GM18867 (cell line): Measurements from ENCODE around the gene RASGRF1.

Experiments used
- ATAC-seq: cut with Tn5 transposase; IDR thresholded peaks from one replicate; pipeline ENCODE4 v1.9.1; 2021; ENCODE audit warnings: mild to moderate bottlenecking, moderate library complexity; ENCODE audit not compliant: unreplicated experiment

The RASGRF1 gene

DNA sequence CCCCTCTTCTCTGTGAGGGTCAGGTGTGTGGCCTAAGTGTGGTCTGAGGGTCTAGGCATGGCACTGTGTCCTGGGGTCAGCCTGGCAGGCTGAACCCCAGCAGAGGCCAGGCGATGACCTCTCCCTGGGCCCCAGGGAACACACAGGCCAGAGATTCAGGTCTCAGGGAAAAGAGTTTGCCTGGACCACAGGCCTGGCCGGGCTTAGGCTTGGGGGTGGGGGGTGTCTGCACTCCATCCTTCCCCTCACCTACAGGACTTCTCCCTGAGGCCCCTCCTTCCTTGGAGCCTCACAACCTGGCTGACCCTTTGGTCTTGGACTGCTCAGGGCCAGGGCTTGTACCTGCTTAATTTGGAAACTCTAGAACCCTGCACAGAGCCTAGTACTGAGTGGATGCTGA is 21.8 kb downstream of the RASGRF1 start:
- ATAC-seq: no peak

DNA sequence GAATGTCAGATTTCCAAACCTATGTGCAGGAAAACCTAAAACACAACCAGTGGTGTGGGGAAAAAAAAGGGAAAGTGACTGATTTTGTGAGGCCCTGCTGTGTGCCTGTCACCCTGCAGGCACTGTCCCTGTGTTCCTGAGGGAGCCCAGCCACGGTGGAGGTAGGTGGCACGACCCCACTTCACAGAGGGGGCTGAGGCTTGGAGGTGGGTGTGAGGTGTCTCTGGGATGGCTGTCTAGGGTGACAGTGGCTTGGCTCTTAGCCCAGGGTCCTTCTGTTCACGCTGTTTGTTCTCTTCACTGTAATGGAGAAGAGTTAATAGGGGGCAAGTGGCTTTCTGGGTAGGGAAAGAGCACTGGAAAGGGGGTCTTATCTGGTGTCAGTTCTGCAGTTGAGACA is 22.6 kb downstream of the RASGRF1 start:
- ATAC-seq: no peak

DNA sequence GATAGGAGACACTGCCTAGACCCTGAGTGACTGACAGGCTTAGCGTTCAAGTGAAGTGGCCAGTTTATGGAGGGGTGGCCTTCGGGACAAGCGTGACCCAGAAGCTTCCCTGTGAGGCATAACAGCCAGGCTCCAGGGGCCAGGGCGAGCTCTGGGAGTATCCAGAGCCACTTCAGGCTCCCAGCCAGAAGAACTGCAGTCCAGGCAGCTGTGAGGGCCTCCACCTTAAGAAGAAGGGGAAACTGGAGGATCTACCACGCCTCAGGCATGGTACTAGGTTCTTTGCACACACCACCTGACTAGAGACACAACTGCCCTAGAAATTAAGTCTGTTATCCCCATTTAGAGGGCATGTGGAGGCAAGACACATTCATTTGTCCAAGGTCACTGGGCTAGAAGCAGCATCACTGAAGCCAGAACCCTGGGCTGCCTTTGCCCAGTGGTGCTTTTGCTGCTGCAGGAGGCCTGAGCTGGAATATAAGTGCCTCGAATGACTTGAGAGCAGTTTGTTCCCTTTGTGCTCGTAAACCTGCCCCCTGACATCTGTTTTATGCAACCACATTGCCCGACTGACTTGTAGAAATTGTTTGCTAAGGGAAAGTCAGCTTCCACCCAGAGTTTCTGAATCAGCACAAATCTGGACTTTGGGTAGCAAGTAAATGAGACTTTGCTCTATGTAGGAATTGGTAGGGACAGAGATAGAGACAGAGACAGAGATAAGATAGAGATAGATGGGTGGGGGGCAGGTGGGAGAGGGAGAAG is 23.3 kb downstream of the RASGRF1 start:
- no peak for ATAC-seq

DNA sequence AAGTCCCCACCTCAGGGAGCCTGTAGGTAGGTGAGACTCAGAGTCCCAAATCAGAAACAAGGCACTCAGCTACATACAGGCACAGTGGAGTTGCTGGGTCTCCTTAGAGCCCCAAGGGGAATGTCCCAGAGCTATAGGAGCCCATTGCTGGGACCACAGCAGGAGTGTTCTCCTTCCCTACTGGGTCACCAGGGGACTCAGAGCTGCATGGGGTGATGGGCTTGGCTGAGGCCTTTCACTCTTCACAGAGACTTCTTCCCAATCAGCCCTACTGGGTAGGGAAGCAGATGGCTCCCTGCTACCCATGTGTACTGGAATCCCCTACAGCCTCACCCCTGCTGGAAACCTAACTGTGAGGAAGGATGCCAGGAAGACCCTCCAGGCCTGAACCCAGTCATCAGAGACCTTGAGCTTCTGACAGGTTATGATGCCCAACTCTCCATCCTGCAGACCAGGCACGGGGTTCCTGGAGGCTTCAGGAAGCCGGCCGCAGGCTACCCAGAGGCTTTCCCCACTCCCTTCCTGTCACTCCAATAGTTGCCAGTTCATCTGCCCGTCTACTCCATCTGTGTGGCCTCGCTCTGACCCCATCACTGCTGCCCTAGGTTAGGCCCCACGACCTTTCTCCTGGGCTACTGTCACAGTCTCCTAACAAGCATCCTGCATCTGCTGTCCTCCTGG is 24.0 kb downstream of the RASGRF1 start:
- ATAC-seq: no peak

DNA sequence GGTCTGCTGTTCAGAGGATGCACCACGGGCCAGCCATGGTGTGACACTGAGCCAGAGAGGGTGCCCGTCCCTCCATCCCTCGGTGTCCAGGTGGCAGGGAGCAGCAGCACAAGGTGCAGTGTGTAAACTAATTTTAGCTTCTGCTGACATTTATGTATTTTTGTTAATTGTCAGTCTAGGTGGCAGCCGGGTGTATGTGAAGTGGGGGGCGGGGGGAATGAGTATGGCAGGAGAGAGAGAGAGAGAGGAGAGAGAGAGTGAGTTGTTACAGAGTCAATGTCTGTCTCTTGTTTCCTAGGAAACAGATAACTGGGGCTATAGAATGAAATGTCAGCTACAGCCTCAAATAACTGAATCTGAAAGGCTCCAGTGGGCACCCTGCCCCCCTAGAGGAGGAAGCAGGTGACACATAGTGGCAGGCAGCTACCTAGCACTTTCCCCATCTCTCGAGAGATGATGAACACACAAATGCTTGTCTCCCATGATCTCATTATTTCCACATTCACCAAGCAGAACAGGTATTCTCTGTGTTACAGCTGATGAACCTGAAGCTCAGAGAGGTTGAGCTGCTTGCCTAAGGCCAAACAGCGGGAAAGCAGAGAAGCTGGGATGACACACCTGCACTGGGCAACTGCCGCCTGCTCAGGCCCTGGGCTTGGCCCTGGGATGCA is 24.7 kb downstream of the RASGRF1 start:
- ATAC-seq: no peak

DNA sequence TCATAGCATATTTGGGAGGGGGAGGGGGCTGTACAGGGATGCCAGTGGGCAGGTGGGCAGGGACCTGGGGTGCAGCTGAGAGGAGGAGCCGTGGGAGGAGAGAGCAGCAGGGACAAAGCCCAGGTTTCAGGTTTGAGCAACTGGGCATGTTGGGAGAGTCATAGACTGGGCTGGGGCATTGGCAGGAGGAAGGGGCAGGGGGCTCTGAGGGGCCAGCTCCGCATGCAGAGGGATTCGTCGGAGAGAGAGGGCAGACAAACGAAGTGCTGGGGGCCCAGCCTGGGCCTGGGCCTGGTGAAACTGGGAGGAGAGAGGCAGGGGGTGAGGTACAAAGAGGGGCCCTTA is 25.2 kb downstream of the RASGRF1 start:
- ATAC-seq: no peak

DNA sequence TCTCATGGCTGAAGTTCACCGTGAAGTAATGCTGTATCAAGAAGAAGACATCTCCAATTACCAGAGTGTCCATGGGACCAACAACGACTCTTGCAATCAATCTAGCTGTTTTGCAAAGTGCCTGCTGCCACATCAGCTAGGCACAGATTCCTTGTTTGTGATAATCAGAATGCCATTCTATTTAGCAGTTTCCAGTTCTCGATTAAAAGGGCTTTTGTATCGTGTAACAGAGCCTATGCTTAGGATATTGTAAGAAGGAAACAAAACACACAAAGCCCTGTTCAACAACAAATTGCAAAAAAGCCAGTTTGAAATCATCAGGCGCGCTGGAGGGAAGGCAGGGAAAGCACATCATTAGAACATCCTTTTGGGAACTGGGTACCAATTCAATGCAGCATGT is 26.1 kb downstream of the RASGRF1 start:
- ATAC-seq: no peak

DNA sequence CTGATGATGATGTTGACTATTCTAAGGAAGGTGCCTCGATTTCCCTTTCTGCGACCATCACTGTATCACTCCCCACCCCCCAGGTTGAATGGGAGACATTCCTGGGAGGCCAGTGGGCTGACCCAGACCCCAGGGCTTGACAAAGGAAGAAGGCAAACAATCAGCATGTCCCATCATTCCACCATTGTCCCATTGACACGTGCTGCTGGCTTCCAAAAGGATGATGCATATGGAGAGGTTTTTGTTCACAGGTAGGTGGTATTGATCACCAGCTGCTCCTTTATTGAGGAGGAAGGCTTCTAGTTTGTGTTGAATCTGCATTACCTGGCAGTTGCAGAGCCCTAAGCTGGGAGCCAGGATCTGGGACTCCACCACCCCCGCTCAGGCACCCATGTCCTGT is 30.4 kb downstream of the RASGRF1 start:
- ATAC-seq: no peak

DNA sequence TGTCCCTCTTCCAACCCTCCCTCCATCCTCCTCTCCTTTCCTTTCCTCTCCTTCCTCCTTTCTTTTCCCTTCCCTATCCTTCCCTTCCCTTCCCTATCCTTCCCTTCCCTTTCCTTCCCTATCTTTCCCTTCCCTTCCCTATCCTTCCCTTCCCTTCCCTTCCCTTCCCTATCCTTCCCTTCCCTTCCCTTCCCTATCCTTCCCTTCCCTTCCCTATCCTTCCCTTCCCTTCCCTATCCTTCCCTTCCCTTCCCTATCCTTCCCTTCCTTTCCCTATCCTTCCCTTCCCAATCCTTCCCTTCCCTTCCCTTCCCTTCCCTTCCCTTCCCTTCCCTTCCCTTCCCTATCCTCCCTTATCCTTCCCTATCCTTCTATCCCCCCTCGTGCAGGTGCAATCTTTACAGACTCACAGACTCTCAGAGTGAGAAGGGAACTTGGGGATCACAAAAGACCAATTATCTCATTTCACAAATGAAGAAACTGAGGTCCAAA is 31.5 kb downstream of the RASGRF1 start:
- ATAC-seq: no peak

DNA sequence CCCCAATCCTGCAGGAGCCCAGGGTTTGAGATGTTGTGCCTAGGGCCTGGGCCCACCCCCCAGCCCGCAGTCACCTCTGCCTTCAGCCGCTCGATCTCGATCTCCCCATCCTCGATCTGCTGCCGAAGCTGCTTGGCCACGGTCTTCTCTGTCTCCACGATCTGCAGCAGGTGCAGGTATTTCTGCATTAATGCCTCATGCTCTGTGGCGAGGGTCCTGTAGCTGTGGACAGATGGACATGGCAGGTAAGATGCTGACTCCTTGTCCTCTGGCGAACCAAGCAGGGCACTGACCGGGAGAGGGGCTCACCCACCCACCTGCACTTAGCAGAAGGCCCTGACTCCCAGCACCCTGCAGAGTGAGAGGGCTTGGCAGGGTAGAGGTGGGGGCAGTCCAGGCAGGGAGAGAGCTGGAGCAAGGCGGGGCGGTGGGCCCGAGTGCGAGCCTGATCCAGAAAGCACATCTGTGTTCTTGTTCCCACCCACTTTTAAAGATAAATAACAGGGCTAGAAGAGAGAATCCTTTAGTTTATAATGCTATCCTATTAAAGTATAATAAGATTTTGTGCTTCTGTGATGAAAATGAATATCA is 32.2 kb downstream of the RASGRF1 start:
- no peak for ATAC-seq

DNA sequence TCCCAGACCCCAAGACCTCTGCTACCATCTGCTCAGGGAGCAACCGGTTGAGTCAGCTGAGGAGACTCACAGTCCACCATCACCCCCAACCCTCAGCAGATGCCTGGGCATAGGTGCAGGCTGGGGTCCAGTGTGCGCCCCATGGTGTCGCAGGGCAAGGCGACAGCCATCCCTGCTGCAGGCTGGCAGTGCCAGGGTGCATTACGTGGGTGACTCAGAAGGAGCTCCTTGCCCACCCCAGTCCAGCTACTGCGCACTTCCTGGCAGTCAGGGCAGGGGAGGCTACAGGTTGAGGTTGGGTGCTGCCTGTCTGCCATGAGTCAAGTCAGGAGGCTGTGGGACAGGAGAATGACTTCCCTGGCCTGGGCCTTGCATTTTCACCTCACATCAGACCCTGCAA is 33.5 kb downstream of the RASGRF1 start:
- no peak for ATAC-seq

DNA sequence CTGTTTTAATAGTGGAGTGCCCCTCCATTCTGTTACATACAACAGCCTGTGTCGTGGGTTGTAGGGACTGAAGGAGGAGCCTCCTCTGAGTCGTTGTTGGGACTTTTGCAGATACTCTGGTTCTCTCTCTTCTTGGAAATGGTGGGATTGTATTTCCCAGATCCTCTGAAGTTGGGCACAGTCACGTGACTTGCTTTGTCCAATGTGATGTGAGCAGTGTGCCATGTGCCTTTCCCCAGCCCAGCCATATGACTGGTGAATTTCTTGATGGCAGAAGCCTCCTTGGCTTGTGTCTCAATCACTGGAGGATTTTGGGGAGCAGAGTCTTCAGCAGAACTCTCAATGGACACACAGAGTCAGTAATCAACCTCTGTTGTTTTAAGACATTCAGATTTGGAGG is 36.2 kb downstream of the RASGRF1 start:
- ATAC-seq: no peak

DNA sequence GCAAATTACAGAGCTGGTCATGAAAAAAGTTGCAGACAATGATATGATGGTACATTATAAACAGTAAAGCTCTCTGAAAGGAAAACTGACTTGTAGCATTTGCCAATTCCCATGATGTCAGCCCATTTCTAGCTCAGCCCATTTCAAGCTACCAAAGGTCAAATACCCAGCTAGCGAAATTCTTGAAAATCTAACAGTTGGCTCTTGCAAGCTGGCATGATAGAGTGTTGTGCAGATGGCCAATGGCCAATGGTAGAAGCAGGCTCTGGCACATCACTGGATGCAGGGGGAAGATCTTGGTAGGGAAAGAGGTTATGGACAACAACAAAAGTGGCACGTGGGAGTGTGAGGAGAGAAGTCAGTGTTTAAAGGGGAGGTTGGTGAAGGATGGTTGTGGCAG is 36.7 kb downstream of the RASGRF1 start:
- ATAC-seq: no peak

DNA sequence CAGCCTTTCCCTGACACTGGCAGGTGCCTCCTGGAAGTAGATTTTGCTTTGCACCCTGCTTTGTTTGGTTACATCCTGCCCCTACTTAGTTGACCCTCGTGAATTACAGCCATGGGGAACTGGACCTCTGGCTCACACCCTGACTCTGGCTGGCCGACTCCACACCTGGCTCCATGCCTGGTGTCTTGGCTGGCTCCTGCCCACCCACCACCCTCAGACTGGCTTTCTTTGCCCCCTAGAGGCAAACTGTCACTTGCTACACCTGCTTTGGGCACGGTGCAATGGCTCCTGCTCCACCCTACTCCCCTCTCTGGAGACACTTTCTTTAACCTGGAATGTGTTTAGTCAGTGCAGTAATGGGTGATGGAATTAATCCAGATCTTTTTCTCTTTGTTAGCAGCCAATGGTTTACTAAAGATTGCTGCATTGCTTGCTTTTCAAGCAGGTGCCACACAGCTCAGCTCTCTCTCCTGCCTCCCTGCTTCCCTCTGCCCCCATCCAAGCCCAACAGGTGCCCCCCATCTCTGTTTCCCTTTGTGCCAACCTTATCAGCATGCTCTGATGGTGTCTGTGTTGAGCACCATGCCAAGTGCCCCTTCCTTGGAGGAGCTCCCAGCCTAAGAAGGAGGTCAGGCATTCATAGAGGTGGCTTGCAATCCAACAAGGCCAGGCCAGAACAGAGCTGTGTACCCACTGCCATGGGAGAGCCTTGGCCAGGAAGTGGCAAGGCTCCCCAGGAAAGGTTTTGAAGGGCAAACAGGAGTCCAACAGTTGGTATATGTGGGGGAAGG is 38.4 kb downstream of the RASGRF1 start:
- no peak for ATAC-seq

DNA sequence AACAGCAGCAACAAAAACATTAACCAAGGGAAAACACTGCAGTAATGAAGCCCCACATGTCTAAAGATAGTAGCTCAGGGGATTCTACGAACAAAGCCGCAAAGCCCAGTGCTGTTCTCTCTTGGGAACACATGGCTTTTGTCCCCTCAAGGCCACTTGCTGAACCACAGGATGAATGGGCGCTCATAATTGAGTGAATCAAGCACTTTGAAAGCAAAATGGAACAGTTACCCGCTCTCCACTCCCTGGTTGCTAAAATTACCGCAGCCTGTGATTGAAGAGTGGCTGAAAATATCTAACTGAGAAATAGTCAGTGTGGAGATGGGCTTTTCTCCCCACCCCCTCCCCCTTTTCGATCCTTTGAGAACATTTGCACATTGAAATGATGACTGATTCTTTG is 39.6 kb downstream of the RASGRF1 start:
- no peak for ATAC-seq

DNA sequence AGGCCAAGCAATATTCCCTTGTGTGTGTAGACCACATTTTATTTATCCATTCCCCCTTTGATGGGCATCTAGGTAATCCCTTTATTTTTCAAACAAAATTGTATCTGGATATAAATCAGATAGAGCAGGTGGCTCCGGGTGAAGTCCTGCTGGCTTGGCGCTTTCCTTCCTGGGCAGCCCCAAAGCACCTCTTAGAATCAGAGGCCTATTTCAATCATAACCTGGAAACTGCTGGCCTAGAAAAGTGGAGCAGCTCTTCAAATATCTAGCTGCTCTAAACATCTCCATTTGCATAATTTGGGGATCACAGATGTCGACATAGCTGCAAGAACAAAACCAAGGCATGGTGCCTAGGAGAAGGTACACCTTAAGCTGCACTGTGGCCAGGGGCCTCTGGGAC is 40.2 kb downstream of the RASGRF1 start:
- no peak for ATAC-seq

DNA sequence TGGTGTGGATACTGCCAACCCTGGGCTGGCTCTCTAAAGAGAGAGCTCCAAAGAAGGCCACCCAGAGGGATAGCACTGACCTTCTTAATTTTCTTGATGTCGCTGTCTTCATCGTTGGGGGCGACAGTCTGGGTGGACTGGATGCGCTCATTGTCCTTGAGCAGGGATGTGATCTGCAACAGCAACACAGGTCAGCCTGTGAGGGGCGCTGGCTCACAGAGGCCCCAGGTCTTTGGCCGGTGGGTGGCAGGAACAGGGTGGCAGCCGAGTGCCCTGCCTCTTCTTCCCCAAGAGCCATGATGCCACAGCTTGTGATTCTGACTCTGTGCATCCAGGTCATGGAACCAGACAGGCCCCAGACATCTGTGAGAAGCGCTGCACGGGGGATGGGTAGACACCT is 41.2 kb downstream of the RASGRF1 start:
- ATAC-seq: no peak

DNA sequence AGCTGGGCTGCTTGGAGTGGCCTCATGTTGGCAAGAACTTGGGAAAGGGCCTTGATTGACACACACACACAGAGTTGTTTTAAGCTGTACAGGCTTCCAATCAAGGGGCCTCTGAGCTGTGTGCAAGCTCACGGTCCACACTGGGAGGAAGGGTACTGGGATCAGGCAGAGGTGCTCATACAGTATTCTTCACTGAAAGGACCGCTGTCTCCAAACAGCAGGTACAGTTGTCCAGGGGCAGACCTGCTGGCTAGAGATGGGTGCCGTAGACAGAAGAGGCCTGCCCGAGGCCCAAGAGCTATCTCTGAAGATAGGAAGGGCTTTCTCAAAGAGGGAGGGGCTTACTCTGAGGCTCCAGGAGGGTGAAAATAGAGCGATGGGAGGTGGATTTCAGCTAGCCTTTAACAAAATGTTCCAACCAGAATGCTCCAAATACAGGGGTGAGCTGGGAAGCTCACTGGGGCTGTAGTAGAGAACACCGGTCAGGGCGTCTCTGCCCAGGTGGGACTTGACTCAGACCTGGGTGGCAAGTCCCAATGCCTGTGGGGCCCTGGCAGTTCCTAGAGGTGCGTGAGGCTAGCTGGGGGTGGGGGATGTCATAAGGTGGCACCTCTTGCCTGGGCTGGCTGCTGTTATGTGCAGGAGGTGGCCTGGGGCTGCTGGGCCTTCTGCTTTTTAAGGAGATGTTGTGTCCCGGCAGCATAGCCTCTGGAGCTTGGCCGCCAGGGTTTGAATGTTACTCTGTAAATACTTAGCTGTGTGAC is 42.7 kb downstream of the RASGRF1 start:
- ATAC-seq: no peak

DNA sequence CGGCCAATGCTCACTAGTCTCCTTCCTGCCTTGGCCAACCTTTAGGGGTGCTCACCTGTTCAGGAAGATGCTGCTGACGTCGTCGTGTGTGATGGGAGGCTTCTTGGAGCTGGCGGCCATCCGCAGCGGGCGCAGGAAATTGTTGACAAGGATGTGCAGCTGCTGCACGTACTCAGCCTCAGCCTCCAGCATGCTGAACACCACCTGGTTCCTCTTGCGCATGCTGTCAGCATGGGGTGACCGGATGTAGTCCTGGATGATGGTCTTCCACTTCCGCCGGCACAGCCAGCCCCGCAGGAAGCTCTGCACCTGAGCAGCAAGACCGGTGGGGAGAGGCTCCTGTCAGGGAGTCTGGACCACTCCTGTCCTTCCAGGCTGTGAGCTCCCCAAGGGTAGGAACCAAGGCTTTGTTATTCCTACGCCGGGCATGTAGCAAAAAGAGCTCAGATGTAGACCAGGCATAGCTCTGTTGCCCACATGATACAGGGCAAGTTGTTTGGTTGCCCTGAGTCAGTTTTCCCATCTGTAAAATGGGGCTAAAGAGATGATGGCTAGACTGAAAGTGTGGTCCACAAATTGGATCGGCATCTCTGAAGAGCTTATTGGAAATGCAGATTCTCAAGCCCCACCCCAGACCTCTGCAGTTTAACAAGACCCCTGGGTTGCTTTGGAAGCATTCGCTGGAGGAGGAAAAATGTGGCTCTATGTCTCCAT is 43.7 kb downstream of the RASGRF1 start:
- ATAC-seq: no peak

DNA sequence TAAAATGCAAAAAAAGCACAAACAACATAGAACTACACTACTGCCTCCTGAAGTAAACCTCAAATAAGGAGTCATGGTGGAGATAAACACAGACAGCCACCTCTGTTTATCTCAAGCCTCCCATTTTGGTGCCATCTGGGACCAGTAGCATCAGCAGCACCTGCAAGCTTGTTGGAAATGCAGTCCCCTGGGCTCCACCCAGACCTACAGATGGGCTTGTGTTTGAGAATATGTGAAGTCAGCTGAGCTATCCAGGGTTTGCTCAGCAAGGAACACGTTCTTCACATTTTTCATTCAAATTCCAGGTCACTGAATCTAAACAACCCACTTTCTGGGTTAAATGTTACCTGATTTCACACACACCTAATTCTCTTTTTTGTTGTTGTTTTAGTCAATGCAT is 45.5 kb downstream of the RASGRF1 start:
- no peak for ATAC-seq
